ENCODE results near the gene DTNB. TPM values are rescaled to one million over a fixed set of nuclear protein-coding genes. Genes with fewer than 3 reads are reported as not detected.

DTNB gene
- total RNA-seq: 10 to 100 TPM in 1 of 2 donors, 1 to 10 TPM in 1; 6.2 to 11.0 TPM

GRCh38 chr2:25673300-25674076 lies at the start of gene DTNB:
Gene DTNB (minus strand): TSS chr2:25673577. CDS start chr2:25652660, 20,917 bp downstream.

GRCh38 chr2:25341753-25342371 lies 331.5 kb downstream of the DTNB start, which contains the start of gene DNMT3A:
Gene DNMT3A (minus strand): TSS chr2:25341925. CDS start chr2:25313984, 27,941 bp downstream.

Small RNA genes lying within 50 kb of the gene (small RNA-seq; reads per million reads assigned to genes)
- gene MIR1301 (10.0 to 12.0 reads per million in 2 donors), gene RF00019 (0 reads per million in 2 donors)

Other genes with a start within 250 kb of the DTNB start
- gene ASXL2, start 204.9 kb upstream of the DTNB start, total RNA-seq: 10 to 100 TPM; 15.3 to 18.6 TPM